Endothelial cell of umbilical vein (primary cell): ENCODE data around the gene MRO. TPM values are rescaled to one million over a fixed set of nuclear protein-coding genes. Genes with fewer than 3 reads are reported as not detected.

Experiments
- BruUV-seq: library from RNA; stranded (reverse); fragments of 400-500 nt; replicated peaks from 2 replicates; lab custom pipeline; 2021; lab: Mats Ljungman, UMichigan
- CTCF ChIA-PET: fragments of 300-600, 350-600 bp; sonication (Branson Sonifier 250); formaldehyde crosslinking; loops from one replicate; lab custom pipeline; 2021; ENCODE audit warnings: antibody characterized with exemption, inconsistent platforms; lab: Charles Lee
- POLR2A ChIA-PET: fragments of 300-600, 350-600 bp; sonication (Branson Sonifier 250); formaldehyde crosslinking; loops from one replicate; lab custom pipeline; 2021; ENCODE audit warnings: antibody characterized with exemption, inconsistent platforms; lab: Charles Lee
- DNase-seq: peaks from one replicate; pipeline ENCODE4 v3.0.0-alpha.2; 2011; ENCODE audit warnings: low read depth, low spot score
- FAIRE-seq: peaks from 2 replicates; lab custom pipeline; 2011; peaks lifted over from hg19 to GRCh38; lab: Jason Lieb, UNC
- H2AFZ ChIP-seq: 2 replicates; pipeline ENCODE4 v1.6.0; 2012; ENCODE audit warnings: low read depth, low read length, control low read depth, inconsistent platforms
- H3K27ac ChIP-seq: 2 replicates; pipeline ENCODE4 v1.5.1; 2011; ENCODE audit warnings: low read depth, mild to moderate bottlenecking, control low read depth, low read length, moderate library complexity; ENCODE audit not compliant: insufficient read depth
- H3K27me3 ChIP-seq, 2 experiments: 2 replicates each; pipeline versions ENCODE4 v1.6.0 to v1.6.1; 2011; ENCODE audit warnings: low read length in 2 of 2, mixed read lengths in 1 of 2; ENCODE audit not compliant: control insufficient read depth in 2 of 2, insufficient read depth in 2 of 2
- H3K36me3 ChIP-seq, 2 experiments: 2 replicates in 1 of 2; 3 replicates in 1 of 2; pipeline ENCODE4 v1.5.1; 2011; ENCODE audit warnings: low read length in 2 of 2, mild to moderate bottlenecking in 1 of 2, moderate library complexity in 1 of 2; ENCODE audit not compliant: control insufficient read depth in 2 of 2, insufficient read depth in 2 of 2; ENCODE audit errors: extremely low read depth in 1 of 2
- H3K4me1 ChIP-seq: 3 replicates; pipeline ENCODE4 v1.5.1; 2011; ENCODE audit warnings: mild to moderate bottlenecking, low read length; ENCODE audit not compliant: control insufficient read depth, insufficient read depth; ENCODE audit errors: extremely low read depth
- H3K4me2 ChIP-seq: 2 replicates; pipeline ENCODE4 v1.6.1; 2011; ENCODE audit warnings: low read length, control low read depth, mixed read lengths; ENCODE audit not compliant: insufficient read depth
- H3K4me3 ChIP-seq, 3 experiments: fragments of 200-600 bp in 1 of 3; sonication (generic), shearing (Covaris generic) in 1 of 3; replicated peaks in 1 of 3; 2 replicates each; pipeline ENCODE4 v1.5.1; 2011 to 2016; ENCODE audit warnings: control low read depth in 3 of 3, low read length in 3 of 3, mild to moderate bottlenecking in 2 of 3, inconsistent platforms in 1 of 3, low read depth in 1 of 3, moderate library complexity in 1 of 3; ENCODE audit not compliant: insufficient read depth in 1 of 3
- H3K79me2 ChIP-seq: 2 replicates; pipeline ENCODE4 v1.6.0; 2012; ENCODE audit warnings: low read length, inconsistent platforms; ENCODE audit not compliant: control insufficient read depth, insufficient read depth
- H3K9ac ChIP-seq: replicated peaks from 2 replicates; pipeline ENCODE3; 2011; ENCODE audit warnings: low read length, control low read depth; ENCODE audit not compliant: insufficient read depth; ENCODE audit errors: extremely low read depth
- H3K9me1 ChIP-seq: replicated peaks from 3 replicates; pipeline ENCODE4 v1.6.0; 2011; ENCODE audit warnings: mild to moderate bottlenecking, low read length; ENCODE audit not compliant: control insufficient read depth, insufficient read depth; ENCODE audit errors: extremely low read depth
- H3K9me3 ChIP-seq: replicated peaks from 2 replicates; pipeline ENCODE4 v1.5.1; 2012; ENCODE audit warnings: low read length, inconsistent platforms; ENCODE audit not compliant: control insufficient read depth, insufficient read depth
- H4K20me1 ChIP-seq: replicated peaks from 2 replicates; pipeline ENCODE3; 2011; ENCODE audit warnings: mild to moderate bottlenecking, low read length; ENCODE audit not compliant: control insufficient read depth, insufficient read depth; ENCODE audit errors: extremely low read depth
- EZH2 ChIP-seq: IDR thresholded peaks from 2 replicates; pipeline ENCODE4 v1.6.1; 2012; ENCODE audit warnings: borderline replicate concordance, low read depth, mild to moderate bottlenecking, moderate library complexity, low read length, inconsistent platforms; ENCODE audit not compliant: severe bottlenecking
- FOS ChIP-seq: IDR thresholded peaks from 2 replicates; pipeline ENCODE4 v1.6.1; 2011; ENCODE audit warnings: mild to moderate bottlenecking, low read length, moderate library complexity, borderline replicate concordance; ENCODE audit not compliant: insufficient read depth
- GATA2 ChIP-seq: IDR thresholded peaks from 2 replicates; pipeline ENCODE4 v1.7.0; 2011; ENCODE audit warnings: low read depth, mild to moderate bottlenecking, moderate library complexity, mixed read lengths, low read length; ENCODE audit not compliant: insufficient read length, insufficient read depth
- JUN ChIP-seq: IDR thresholded peaks from 2 replicates; pipeline ENCODE4 v1.6.1; 2011; ENCODE audit warnings: borderline replicate concordance, low read depth; ENCODE audit not compliant: insufficient read length, insufficient read depth
- MYC ChIP-seq: IDR thresholded peaks from one replicate; pipeline ENCODE4 v1.6.1; 2011; ENCODE audit warnings: mild to moderate bottlenecking, low read depth, low read length
- POLR2A ChIP-seq: IDR thresholded peaks from 2 replicates; pipeline ENCODE4 v1.6.1; 2012; ENCODE audit warnings: low read depth, mild to moderate bottlenecking, control low read depth, low read length
- POLR2AphosphoS5 ChIP-seq: IDR thresholded peaks from 2 replicates; pipeline ENCODE4 v1.6.1; 2012; ENCODE audit warnings: low read depth, mild to moderate bottlenecking, control low read depth, low read length, moderate library complexity; ENCODE audit not compliant: insufficient read depth
- dilution Hi-C: fragments of 300-500 bp; cut with MboI; formaldehyde crosslinking; loops from one replicate; pipeline ENCODE4 v1.15.0; 2019; ENCODE audit warnings: low sequenced_read_pairs; ENCODE audit not compliant: extremely low pct_ligation_motif_present
- intact Hi-C: fragments of 100-400 bp; cut with micrococcal nuclease; formaldehyde crosslinking; loops from one replicate; pipeline ENCODE4 v1.10.0; 2022
- polyA plus RNA-seq, 4 experiments: library from polyadenylated mRNA; depleted of rRNA in 3 of 4; stranded (reverse) in 3 of 4; unstranded in 1 of 4; fragments of >200 nt; gene quantifications; 2 replicates each; pipeline versions ENCODE4 v1.2.1 to v1.2.3, GENCODE V29; 2011 to 2012; ENCODE audit warnings: missing spikeins in 1 of 4
- total RNA-seq: library from RNA; stranded (reverse); gene quantifications from 2 replicates; pipeline ENCODE4 v1.2.3, GENCODE V29; 2021
- TF ChIP-seq, protein P1 (sequence below), 2 donors: IDR thresholded peaks; 1 replicate in 1 of 2; 2 replicates in 1 of 2; pipeline ENCODE4 v1.5.1; 2011; ENCODE audit warnings: low read length in 2 of 2, mild to moderate bottlenecking in 2 of 2, moderate library complexity in 2 of 2, control low read depth in 1 of 2, inconsistent platforms in 1 of 2, low read depth in 1 of 2; ENCODE audit not compliant: insufficient read depth in 1 of 2; ENCODE audit errors: extremely low read depth in 1 of 2
- TF ChIP-seq, protein P2 (sequence below): IDR thresholded peaks from 2 replicates; pipeline ENCODE4 v1.6.1; 2011; ENCODE audit not compliant: insufficient read depth, insufficient read length

MRO gene
- total and polyA plus RNA-seq, 2 donors (not counting 3 experiments of a cell fraction or from before 2014, with no cell fraction given), result not detected

DNA sequence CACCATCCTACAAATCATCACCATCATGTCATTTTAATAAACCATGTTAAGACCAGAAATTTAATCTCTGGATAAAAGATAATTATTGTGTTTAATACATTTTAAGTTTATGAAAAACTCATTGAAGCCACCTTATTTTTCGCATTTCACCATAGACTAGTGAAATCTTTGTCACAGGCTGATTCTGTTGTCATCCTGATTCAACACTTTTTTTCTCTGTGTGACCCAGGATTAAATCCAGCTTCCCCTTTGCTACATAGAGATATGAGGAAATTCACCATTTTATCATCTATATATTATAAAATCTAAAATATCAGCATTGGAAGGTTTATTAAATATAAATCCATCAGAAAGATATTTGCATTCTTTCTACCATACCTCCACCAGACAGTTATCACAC, 29.2 kb upstream of the MRO start:
- dilution Hi-C loops, result no loop called here
- no peak overlapping the region for H3K4me3 ChIP-seq
- no peak overlapping the region for H2AFZ ChIP-seq
- ChIA-PET CTCF (no interaction called here), POLR2A (no interaction called here)
- H3K9me3 ChIP-seq, result no peaks in the 10 kb centered on the region
- no peaks in the 10 kb centered on the region for H3K79me2 ChIP-seq
- H3K27me3 ChIP-seq, result no peaks in the 10 kb centered on the region
- no peaks in the 10 kb centered on the region for H3K4me1 ChIP-seq
- DNase-seq, result no peak
- no peaks in the 10 kb centered on the region for H3K36me3 ChIP-seq
- BruUV-seq, result no TSS peak
- no peaks in the 10 kb centered on the region for H4K20me1 ChIP-seq
- no peak overlapping the region for H3K4me2 ChIP-seq
- intact Hi-C loops, result no loop called here
- H3K9ac ChIP-seq, result no peak overlapping the region
- no peak overlapping the region for H3K27ac ChIP-seq
- H3K9me1 ChIP-seq, result no peaks in the 10 kb centered on the region
- FAIRE-seq, result no peak
- TF ChIP-seq, protein P1, sequence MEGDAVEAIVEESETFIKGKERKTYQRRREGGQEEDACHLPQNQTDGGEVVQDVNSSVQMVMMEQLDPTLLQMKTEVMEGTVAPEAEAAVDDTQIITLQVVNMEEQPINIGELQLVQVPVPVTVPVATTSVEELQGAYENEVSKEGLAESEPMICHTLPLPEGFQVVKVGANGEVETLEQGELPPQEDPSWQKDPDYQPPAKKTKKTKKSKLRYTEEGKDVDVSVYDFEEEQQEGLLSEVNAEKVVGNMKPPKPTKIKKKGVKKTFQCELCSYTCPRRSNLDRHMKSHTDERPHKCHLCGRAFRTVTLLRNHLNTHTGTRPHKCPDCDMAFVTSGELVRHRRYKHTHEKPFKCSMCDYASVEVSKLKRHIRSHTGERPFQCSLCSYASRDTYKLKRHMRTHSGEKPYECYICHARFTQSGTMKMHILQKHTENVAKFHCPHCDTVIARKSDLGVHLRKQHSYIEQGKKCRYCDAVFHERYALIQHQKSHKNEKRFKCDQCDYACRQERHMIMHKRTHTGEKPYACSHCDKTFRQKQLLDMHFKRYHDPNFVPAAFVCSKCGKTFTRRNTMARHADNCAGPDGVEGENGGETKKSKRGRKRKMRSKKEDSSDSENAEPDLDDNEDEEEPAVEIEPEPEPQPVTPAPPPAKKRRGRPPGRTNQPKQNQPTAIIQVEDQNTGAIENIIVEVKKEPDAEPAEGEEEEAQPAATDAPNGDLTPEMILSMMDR (IDR thresholded peaks at IDR 0.05; ENCODE audit: extremely low read depth in 1 of 2, insufficient read depth in 1 of 2, low read depth in 1 of 2, low read length in 2 of 2), result no peak
- TF ChIP-seq FOS (no peak), EZH2 (no peak), GATA2 (no peak), JUN (no peak), POLR2AphosphoS5 (no peak), MYC (no peak), POLR2A (no peak)
- TF ChIP-seq, protein P2, sequence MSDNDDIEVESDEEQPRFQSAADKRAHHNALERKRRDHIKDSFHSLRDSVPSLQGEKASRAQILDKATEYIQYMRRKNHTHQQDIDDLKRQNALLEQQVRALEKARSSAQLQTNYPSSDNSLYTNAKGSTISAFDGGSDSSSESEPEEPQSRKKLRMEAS, result no peak
